PC-9 (cell line): ENCODE results near the gene SPI1.

Experiments used
- EZH2 ChIP-seq: fragments of 200-600 bp; sonication (generic); IDR thresholded peaks from 2 replicates; pipeline ENCODE4 v1.8.0; 2017; ENCODE audit warnings: antibody characterized with exemption, low read depth
- TF ChIP-seq, protein P1 (sequence below): fragments of 200-600 bp; sonication (generic); conservative IDR thresholded peaks from 2 replicates; pipeline ENCODE4 v1.6.1; 2017; ENCODE audit warnings: mixed run types, antibody characterized with exemption, mild to moderate bottlenecking, moderate library complexity

DNA sequence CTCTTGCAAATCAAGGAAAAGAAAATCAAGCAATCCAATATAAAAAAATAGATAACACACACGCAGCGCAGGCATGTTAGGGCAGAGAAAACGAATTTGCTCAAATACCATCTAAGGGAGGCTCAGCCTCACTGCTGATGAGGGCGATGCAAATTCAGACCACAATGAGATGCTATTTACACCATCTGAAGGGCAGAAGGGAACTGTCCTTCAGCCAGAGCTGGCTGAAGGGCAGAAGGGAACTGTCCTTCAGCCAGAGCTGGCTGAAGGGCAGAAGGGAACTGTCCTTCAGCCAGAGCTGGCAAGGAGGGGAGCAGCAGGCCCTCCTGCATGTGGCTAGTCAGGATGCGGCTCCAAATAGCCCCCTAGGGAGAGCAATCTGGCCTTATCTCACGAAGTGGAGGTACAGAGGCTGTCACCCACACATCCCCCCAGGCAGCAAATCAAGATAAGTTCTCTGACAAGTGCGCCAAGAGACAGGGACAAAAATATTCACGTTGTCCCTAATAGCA, 22.5 kb upstream of the SPI1 start:
- TF ChIP-seq, protein P1, sequence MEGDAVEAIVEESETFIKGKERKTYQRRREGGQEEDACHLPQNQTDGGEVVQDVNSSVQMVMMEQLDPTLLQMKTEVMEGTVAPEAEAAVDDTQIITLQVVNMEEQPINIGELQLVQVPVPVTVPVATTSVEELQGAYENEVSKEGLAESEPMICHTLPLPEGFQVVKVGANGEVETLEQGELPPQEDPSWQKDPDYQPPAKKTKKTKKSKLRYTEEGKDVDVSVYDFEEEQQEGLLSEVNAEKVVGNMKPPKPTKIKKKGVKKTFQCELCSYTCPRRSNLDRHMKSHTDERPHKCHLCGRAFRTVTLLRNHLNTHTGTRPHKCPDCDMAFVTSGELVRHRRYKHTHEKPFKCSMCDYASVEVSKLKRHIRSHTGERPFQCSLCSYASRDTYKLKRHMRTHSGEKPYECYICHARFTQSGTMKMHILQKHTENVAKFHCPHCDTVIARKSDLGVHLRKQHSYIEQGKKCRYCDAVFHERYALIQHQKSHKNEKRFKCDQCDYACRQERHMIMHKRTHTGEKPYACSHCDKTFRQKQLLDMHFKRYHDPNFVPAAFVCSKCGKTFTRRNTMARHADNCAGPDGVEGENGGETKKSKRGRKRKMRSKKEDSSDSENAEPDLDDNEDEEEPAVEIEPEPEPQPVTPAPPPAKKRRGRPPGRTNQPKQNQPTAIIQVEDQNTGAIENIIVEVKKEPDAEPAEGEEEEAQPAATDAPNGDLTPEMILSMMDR: no peak
- no peak for TF ChIP-seq EZH2
